ENCODE measurements around the gene TMEM97.

TMEM97 gene

GRCh38 chr17:28363776-28364650, 45.0 kb downstream of the TMEM97 start:
- DNase-seq (ENCODE audit: low spot score), result no peak

GRCh38 chr17:28364665-28365363, 45.8 kb downstream of the TMEM97 start, which contains the start of gene SEBOX:
TSS of gene SEBOX (minus strand) at chr17:28365199. CDS start at chr17:28365151, 48 bp downstream.
- DNase-seq (ENCODE audit: low spot score), result no peak

- no peak for DNase-seq (ENCODE audit: low spot score)
These were observed 46.5 kb downstream of the TMEM97 start for GRCh38 chr17:28365487-28365886.

- DNase-seq (ENCODE audit: low spot score), result no peak
These were observed 47.6 kb downstream of the TMEM97 start for GRCh38 chr17:28366605-28367004.

GRCh38 chr17:28367641-28368305, 48.8 kb downstream of the TMEM97 start:
- no peak for DNase-seq (ENCODE audit: low spot score)

GRCh38 chr17:28368306-28368831, 49.4 kb downstream of the TMEM97 start:
- no peak for DNase-seq (ENCODE audit: low spot score)

GRCh38 chr17:28368915-28369683, 50.1 kb downstream of the TMEM97 start:
- no peak for DNase-seq (ENCODE audit: low spot score)

GRCh38 chr17:28369684-28370034, 50.7 kb downstream of the TMEM97 start:
- DNase-seq (ENCODE audit: low spot score), result peak; percentile 29

- peak; percentile 71 for DNase-seq (ENCODE audit: low spot score)
These were observed 51.2 kb downstream of the TMEM97 start, which contains the start of gene VTN for GRCh38 chr17:28370035-28370743. TSS of gene VTN (minus strand) at chr17:28370307. CDS start at chr17:28370203, 104 bp downstream.

- no peak for DNase-seq (ENCODE audit: low spot score)
These were observed 51.7 kb downstream of the TMEM97 start for GRCh38 chr17:28370744-28371103.

- DNase-seq (ENCODE audit: low spot score), result peak; percentile 97
These were observed 52.5 kb downstream of the TMEM97 start, which contains the start of gene SARM1 for GRCh38 chr17:28371245-28372202. TSS of gene SARM1 (plus strand) at chr17:28371694. CDS start at chr17:28372033, 339 bp downstream.

- peak; percentile 58 for DNase-seq (ENCODE audit: low spot score)
These were observed 53.4 kb downstream of the TMEM97 start for GRCh38 chr17:28372203-28372944.

GRCh38 chr17:28372945-28373274, 53.9 kb downstream of the TMEM97 start:
- DNase-seq (ENCODE audit: low spot score), result no peak
